OCI-M2 (cell line): ENCODE measurements around the gene PELI2.

ENCODE experiments used
- DNase-seq: peaks from one replicate; lab custom pipeline; 2025; ENCODE audit not compliant: unreplicated experiment; lab: John Stamatoyannopoulos, UW

Gene PELI2

DNA sequence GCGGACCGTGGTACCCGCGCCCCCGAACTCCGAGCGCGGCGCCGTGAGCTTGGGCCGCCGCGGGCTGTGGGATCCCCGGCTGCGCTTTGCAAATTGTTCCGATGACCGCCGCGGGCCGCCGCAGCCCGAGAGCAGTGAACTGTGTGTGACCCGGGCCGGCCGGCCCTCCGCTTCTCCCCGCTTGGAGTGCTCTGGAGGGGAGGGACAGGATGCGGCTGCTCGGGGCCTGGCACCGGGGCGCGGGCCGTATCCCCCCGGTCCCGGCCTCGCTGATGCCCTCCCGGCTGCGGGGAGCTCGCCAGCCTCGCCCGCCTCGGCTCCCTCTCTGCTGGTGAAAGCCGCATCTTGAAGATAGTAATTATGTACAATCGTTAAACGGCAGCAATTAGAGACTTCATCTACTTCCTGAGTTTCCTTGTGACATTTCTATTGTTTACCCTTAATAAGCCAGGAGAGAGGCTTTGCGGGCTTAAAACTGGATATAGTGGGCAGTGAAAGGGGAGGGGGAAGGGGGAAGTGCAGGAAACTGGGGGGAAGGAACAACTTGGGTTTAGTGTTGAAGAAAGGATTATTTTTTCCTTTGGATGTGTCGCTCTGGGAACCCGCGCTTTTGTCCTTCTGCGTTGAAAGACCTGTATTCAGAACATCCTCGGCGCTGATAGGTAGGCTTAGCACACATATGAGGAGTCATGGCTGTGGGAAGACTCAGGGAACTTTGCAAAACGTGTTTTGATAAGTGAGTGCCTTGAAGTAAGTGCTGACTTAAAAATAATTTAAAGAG, 1.2 kb downstream of the PELI2 start:
- no peak for DNase-seq

- DNase-seq: no peak
Observed at GRCh38 chr14:56120091-56120691, 2.0 kb downstream of the PELI2 start.

GRCh38 chr14:56121816-56122215, 3.6 kb downstream of the PELI2 start:
- no peak for DNase-seq

DNA sequence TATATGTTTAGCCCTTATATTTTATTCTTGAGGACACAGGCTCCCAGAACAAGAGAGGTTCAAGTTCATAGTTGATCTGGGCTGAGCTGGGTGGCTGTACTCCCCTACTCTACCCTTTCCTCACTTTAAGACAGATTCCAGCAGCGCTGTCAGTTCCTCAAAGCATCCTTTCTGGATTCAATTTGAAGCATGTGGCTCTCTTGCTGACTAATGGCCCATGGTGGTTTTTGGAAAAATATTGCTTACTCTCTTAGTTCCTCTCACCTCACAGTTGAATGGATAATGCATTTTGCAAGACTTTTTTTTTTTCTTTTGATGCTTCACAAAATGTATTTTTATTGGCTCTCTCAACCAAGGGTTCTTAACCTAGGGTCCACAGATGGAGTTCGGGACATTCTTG, 4.1 kb downstream of the PELI2 start:
- no peak for DNase-seq

GRCh38 chr14:56124327-56124726, 6.1 kb downstream of the PELI2 start:
- no peak for DNase-seq

- no peak for DNase-seq
Observed at GRCh38 chr14:56125772-56126636, 7.8 kb downstream of the PELI2 start.

- no peak for DNase-seq
Observed at GRCh38 chr14:56126637-56126913, 8.4 kb downstream of the PELI2 start.

DNA sequence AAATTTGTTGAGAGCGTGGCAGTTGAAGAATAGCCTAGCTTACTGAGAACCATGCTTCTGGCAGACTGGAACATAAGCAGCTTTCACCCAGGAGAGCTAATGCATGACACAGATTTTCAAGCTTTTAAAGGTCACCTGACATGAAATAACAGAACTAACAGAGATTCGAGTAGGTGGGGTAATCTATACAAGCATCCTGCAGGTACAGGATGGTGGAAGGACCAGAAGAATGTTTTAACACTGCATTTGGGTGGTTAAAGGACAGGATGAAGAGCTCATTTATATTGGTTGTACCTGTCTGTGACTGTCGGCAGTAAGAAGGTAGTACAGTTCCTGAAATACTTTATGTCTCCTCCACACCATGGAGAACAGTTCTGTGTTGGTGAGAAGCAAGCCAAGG, 8.9 kb downstream of the PELI2 start:
- no peak for DNase-seq

GRCh38 chr14:56129092-56129491, 10.9 kb downstream of the PELI2 start:
- DNase-seq: no peak

DNA sequence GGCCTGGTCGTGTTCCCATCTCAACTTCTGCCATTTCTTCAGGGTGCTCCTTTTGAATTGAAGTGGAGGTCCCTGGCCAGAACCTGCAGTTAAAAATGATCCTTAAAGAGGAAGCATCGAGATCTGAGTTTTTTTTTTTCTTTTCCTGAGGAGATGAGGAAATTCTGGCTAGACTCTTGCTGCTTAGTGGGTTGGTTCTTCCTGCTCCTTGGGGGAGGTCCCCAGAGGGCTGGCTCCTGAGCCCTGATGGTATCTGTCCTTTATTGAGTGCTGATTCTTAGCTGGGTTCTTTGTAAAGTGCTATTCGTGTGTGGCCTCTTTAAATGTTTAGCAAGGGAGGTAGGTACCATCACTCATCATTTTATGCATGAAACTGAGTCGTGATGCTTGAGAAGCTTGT, 11.7 kb downstream of the PELI2 start:
- DNase-seq: no peak

GRCh38 chr14:56131004-56131864, 13.0 kb downstream of the PELI2 start:
- no peak for DNase-seq

DNA sequence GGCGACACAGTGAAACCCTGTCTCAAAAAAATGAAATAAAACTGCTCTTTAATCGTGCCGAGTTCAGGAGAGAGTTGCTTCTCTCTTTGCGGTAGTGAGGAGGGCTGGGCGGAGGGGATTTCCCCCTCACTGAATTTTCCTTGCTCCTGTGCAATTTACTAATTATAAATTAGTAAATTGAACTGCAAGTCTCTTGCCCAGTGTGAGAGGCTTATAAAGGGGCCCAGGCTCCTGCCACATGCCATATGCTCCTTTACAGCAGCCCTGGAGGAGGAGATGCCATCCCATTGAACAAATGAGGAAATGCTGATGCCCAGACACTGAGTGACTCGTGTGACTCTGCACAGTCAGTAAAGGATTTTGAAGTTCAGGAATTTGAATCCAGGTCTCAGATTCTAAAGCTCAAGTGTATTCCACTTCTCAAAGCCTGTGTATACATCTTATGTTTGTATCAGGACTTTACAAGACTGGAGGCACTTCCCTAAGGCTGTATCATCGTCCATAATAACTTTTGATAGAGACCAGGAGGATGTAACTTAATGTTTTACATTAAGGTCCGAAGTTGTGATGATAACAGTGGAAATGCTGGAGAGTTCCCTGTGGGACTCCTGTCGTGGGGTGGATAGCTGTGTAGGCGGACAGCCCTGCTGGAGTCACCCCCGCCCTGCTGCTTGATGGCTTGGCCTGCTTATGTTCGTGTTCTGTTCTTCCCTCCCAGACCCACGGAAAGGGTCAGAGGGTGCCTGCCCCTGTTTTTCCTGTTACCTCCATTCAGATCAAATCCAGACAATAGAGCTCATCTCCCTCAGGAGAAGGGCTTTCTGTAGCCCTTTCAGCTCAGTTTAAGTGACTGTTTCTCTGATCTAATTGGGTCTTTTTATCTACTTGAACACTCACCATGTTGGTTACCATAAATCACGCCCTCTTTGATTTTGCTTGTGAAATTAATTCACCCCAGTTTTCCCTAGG, 13.9 kb downstream of the PELI2 start:
- DNase-seq: no peak

DNA sequence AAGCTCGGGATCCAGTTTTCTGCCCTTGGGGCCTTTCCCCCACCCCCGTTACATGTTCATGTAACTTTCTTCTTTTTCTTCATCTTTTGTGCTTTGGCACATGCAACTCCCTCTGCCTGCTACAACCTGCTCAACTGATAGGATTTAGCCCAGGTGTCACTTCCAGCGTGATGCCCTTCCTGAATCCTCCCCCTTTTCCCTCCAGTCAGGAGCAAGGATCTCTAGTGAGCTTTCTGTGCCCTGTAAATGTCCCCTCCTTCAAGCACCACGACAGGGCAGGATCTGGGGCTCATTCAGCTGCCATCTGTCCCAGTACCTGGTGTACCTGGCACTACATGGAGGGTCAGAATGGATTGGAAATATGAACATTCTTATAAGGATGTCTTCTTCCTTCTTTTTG, 15.3 kb downstream of the PELI2 start:
- no peak for DNase-seq

GRCh38 chr14:56135001-56135400, 16.8 kb downstream of the PELI2 start:
- DNase-seq: no peak

DNA sequence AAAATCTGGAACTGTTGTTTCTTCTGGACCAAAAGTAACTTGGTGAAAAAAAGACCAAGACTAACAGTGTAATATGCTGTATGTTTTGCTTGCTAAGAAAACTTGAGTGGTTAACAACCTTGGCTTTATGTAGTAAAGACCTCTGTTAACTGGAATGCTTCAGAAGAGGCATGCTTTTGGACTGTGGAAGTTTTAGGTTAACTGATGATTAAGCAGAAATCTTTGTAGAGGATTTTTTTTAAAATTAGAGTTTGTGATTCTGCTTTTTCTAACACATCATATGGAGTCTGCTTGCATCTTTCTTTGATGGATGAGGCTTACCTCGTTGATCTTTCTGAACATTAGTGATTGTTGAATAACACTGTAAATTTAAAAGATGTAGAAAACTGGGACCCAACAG, 17.5 kb downstream of the PELI2 start:
- no peak for DNase-seq

- no peak for DNase-seq
Observed at GRCh38 chr14:56136571-56137452, 18.6 kb downstream of the PELI2 start.

DNA sequence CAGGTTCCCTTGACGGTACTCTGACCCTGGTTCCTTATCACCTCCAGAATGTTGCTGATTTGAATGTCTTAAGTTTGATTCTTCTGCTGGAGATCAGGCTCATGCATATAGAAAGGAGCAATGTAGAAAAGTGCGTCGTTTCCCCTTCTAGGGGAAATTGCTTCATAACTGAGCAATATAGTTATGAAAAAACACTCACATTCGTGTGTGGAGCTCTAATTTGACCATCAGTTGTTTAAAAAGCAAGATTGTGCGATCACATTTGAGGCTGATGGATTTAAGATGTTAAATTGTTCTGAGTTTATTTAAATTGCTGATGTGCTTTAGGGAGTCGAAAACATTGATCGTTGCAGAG, 19.2 kb downstream of the PELI2 start:
- DNase-seq: no peak

DNA sequence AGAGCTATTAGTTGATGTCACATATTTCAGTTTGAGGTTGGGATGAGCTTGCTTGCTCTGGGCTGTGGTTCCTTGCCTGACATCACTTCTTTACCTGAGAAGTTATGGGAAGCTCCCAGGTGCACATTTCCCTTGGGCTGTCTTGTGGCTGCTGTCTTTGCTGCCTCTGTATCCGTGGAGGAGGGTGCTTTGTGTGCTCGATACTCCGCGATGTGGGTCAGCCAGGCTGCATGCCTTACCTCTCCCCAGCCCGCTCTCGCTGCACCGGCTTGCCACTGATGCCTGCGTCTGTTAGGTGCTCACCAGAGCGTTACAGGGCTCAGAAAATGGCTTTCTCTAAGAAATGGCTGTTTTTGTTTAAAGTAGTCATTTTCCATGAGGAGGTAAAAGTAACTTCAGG, 19.6 kb downstream of the PELI2 start:
- no peak for DNase-seq

DNA sequence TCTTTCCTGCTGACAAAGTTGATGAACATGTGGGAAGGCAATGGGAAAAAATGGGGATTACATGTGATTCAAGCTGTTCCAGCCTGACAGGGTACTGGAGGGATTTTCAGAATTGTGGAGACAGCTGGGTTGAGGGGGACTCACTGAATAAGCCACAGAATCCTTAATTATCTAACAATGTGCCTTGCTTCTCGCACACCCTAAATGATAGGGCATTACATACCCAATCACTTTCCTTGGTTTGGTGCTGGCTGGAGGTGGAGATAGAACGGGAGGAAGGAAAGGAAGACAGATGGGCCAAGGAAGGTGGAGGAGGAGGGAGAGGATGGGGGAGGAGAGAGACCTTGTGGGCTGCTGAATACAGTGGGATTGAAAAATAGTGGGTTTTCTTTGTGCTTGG, 20.7 kb downstream of the PELI2 start:
- no peak for DNase-seq
